Right kidney (tissue), 9 donors: ENCODE measurements around the gene SLC35A3.
"Not testable (repeated sequence)": the region's sequence is repeated elsewhere in the genome, so short reads cannot be mapped to it uniquely, and the experiment has no call there.

Source experiments
- DNase-seq: peaks from one replicate; pipeline ENCODE4 v3.0.0-alpha.2; 2016
- long read RNA-seq, 8 donors: transcript quantifications; one replicate each; lab custom pipeline, GENCODE V29; 2026

Gene SLC35A3
- long read RNA-seq, donor 1, full-length matches to known transcripts: 6 of 6 reads
- long read RNA-seq, donor 1, partial matches to known transcripts: 0 of 6 reads
- long read RNA-seq, donor 1, other reads (novel, unspliced or antisense): 0 of 6 reads
- long read RNA-seq, donor 2, full-length matches to known transcripts: 3 of 3 reads
- long read RNA-seq, donor 2, partial matches to known transcripts: 0 of 3 reads
- long read RNA-seq, donor 2, other reads (novel, unspliced or antisense): 0 of 3 reads
- long read RNA-seq, donor 3, full-length matches to known transcripts: 4 of 11 reads
- long read RNA-seq, donor 3, partial matches to known transcripts: 7 of 11 reads
- long read RNA-seq, donor 3, other reads (novel, unspliced or antisense): 0 of 11 reads
- long read RNA-seq, donor 4, full-length matches to known transcripts: 5 of 5 reads
- long read RNA-seq, donor 4, partial matches to known transcripts: 0 of 5 reads
- long read RNA-seq, donor 4, other reads (novel, unspliced or antisense): 0 of 5 reads
- long read RNA-seq, donor 5, full-length matches to known transcripts: 4 of 4 reads
- long read RNA-seq, donor 5, partial matches to known transcripts: 0 of 4 reads
- long read RNA-seq, donor 5, other reads (novel, unspliced or antisense): 0 of 4 reads
- long read RNA-seq, donor 6, full-length matches to known transcripts: 6 of 6 reads
- long read RNA-seq, donor 6, partial matches to known transcripts: 0 of 6 reads
- long read RNA-seq, donor 6, other reads (novel, unspliced or antisense): 0 of 6 reads
- long read RNA-seq, donor 7, full-length matches to known transcripts: 14 of 14 reads
- long read RNA-seq, donor 7, partial matches to known transcripts: 0 of 14 reads
- long read RNA-seq, donor 7, other reads (novel, unspliced or antisense): 0 of 14 reads
- long read RNA-seq, donor 8, full-length matches to known transcripts: 5 of 5 reads
- long read RNA-seq, donor 8, partial matches to known transcripts: 0 of 5 reads
- long read RNA-seq, donor 8, other reads (novel, unspliced or antisense): 0 of 5 reads

DNA sequence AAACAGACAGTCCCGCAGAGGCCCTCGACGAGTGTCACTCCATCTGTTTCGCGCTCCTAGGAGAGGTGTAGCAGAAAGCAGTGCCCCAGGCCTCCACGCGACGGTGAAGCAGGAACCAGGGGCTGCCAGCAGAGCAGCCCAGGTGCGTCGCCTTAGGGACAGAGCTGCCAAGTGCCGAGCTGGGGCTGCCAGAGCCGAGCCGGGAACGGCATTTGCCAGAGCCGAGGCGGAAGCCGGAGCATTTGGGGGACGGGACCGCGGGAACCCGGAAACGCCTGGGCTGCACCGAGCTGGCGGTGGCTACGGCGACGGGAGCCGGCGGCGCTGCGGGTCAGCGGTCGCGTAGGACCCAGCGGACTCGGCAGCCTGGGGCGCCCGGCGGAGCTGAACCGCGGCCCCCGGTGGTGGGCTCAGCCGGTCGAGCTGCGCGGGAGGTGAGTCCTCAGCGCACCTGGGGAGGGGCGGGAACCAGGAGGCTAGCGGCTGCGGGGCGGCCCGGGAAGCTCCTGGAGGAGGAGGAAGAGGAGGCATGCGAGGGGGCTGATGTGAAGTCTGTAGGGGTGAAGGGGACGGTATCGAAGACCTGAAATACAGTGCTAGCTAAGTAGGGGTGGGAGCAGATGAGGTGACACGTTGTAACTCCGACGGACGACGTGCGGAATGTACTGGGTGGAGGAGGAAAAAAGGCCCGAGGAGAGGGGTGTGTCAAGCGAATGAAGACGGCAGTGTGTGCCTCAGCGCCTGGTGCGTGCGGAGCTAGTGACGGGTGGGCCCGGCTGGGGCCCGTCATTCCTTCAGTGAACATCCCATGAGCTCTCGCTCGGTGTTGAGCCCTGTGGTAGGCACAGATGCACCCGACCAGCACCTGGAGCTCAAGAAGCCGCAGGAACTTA is at the start of gene SLC35A3:
TSS of gene SLC35A3 (plus strand) at position 268 of the 893 bp plus-strand sequence. CDS start 23,559 bp downstream, outside the sequence.
- DNase-seq: peak; percentile 90

- DNase-seq: no peak
These were observed 35.0 kb upstream of the SLC35A3 start for GRCh38 chr1:99934801-99935200.

- DNase-seq: no peak
These were observed 34.3 kb upstream of the SLC35A3 start for GRCh38 chr1:99935534-99935933.

DNA sequence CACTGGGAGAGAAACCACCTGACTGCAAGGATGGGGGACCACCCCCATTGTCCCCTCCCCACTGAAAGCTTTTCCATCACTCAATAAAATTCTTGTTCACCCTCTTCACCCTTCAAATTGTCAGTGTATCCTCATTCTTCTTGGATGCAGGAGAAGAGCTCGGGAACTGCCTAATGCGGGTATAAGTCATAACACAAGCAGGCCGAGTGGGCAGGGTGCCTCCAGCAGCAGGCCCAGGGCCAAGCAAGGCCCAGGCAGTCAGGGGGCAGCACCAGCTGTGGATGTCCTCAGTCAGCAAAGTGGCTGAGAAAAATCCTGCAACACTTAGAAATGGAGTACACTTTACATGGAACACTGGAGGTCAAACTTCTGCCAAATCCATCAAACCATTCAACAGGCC is 33.7 kb upstream of the SLC35A3 start:
- no peak for DNase-seq

DNA sequence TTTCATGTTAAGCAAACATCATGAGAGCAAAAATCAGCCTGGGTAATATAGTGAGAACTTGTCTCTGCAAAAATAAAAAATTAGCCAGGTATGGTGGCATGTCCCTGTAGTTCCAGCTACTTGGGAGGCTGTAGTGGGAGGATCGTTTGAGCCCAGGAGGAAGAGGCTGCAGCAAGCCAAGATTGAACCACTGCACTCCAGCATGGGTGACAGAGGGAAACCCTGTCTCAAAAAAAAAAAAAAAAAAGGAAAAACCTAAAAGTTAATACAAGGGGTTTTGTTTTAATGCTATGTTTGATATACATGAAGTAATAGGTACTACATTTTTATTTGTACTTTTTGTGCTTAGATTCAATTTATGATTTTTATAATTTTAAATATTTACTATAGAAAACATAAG is 27.1 kb upstream of the SLC35A3 start:
- no peak for DNase-seq

DNA sequence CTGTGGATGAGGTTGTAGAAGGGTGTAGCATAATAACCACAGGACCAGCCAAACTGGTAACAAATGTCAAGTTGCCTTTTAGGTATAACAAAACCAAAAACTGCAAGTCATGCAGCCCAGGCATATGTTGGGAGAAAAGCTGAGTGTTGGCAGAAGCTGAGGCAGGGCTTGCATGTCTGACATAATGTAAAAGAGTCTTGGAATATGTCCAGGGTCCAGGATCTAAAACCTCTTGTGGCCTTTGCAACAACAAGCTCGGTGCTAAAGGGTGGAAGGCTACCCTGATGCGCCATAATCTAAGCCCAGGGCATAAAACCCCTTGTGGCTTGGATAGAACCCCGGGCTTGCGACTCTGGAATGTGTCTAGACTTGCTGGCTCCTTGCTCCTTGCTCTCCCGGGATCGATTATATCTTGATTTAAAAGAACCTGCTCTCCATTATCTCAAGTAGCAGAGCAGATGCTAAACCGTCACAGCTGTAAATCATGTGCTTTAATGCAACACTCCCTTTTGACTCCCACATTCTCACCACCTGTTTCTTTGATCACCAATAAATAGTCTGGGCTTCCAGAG is 26.5 kb upstream of the SLC35A3 start:
- DNase-seq: peak; percentile 9

- no peak for DNase-seq
These were observed 25.6 kb upstream of the SLC35A3 start for GRCh38 chr1:99944192-99944591.

- no peak for DNase-seq
These were observed 24.6 kb upstream of the SLC35A3 start for GRCh38 chr1:99945174-99945573.

- DNase-seq: no peak
These were observed 19.3 kb upstream of the SLC35A3 start for GRCh38 chr1:99950486-99950885.

DNA sequence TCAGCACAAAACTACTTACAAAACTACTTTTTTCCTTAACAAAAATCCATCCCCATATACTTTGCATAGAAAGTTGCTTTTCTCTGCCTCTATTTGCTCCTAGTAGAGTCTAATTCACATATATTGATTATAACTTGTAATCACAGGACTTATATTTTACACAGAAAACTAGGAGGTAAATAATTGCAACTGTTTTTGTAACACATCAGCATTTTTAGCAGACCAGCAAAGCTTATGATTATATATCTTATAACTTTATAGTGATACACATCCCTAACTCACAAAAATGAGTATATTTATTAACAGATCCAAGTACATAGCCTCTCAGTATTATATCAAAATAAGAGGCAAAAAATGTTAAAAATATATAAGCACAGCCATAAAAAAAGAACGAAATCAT is 17.3 kb upstream of the SLC35A3 start:
- DNase-seq: no peak

DNA sequence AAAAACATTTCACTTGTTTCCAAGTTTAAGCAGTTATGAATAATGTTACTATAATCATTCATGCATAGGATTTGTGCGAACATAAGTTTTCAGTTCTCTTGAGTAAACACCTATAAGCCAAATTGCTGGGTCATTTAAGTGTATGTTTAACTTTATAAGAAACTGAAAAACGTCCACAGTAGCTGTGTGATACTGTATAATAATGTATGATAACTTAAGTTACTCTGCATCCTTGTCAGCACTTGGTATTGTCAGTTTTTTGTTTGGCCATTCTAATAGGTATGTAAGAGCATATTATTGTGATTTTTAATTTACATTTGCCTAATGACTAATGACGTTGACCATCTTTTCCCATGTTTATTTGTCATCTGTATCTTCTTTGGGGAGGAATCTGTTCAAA is 14.4 kb upstream of the SLC35A3 start:
- no peak for DNase-seq

DNA sequence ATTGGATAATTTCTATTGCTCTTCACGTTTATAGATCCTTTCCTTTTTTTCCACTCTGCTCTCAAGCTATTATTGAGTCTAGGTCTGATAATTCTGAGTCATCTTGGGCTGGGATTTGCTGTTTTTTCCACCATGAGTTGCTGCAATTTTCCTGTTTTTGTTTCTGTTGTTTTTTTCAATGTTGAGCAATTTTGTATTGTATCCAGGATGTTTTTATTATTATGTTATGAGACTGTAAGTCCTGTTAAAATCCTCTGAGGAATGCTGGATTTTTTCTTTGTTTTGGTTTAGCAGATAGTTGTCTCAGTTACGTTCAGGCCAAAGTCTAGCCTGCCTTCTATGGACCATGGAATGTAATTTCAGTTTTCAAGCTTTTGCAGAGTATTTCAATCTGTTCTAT is 13.0 kb upstream of the SLC35A3 start:
- no peak for DNase-seq

DNA sequence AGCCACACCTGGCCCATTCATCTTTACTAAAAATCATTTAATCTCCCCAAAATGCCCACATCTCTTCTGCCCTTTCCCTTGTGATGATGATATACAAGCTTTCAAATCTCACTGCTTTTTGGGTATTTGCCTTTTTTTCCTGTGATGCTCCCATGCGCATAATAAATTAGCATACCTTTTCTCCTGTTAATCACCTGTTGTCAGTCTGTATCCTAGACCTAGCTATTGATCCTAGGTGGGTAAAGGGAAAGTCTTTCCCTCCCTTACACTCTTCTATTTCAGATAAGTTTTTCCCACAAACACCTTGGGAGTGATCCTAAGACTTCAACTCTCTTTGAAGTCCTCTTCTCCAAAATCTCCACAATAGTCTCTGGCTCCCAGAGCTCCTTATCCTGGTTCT is 12.0 kb upstream of the SLC35A3 start:
- no peak for DNase-seq

- DNase-seq: not testable (repeated sequence)
These were observed 10.5 kb upstream of the SLC35A3 start for GRCh38 chr1:99959189-99959705.

DNA sequence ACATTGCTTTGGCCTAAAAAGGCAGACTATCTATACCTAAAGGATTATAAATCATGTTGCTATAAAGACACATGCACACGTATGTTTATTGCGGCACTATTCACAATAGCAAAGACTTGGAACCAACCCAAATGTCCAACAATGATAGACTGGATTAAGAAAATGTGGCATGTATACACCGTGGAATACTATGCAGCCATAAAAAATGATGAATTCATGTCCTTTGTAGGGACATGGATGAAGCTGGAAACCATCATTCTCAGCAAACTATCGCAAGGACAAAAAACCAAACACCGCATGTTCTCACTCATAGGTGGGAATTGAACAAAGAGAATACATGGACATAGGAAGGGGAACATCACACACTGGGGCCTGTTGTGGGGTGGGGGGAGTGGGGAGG is 9.5 kb upstream of the SLC35A3 start:
- not testable (repeated sequence) for DNase-seq

DNA sequence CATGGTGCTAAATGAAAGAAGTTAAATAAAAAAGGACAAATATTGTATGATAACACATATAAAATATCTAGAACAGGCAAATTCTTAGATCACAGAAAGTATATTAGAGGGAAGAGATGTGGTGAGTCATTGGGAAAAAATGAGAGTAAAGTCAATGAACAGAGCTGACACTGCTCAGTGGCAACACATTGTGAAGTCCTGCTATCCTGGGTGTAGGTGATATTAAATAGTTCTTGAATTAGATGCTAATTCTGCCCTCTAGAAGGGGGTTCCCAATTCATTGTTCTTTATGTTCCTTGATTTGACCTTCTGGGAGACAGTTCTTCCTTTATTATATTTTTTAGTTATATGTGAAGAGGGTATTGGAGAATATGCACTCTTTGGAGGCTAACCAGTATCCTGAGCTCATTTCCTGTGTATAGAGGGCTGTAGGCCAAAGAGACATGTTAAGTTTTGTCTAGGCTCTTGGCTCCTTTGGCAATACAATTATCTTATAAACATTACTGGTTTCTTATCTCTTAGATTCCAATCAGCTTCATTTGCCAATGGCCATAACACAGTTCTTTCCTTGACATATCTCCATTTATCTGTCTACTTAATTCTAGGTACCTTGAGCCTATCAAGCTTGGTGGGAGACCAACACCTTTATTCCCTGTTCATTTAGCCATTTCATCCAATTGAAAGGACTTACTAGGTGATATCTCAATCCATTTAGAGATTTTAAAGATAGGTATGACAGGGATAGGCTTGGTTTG is 6.6 kb upstream of the SLC35A3 start:
- DNase-seq: no peak

- no peak for DNase-seq
These were observed 5.0 kb upstream of the SLC35A3 start for GRCh38 chr1:99964806-99965205.

- DNase-seq: no peak
These were observed 4.0 kb upstream of the SLC35A3 start for GRCh38 chr1:99965646-99966375.

DNA sequence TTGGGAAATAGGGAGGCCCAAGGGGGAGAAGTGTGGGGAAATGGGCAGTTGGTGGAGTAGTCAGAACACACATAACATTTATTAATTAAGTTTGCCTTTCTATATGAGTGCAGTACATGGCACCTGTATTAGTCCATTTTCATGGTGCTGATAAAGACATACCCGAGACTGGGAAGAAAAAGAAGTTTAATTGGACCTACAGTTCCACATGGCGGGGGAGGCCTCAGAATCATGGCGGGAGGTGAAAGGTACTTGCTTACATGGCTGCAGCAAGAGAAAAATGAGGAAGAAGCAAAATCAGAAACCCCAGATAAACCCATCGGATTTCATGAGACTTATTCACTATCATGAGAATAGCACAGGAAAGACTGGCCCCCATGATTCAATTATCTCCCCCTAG is 1.6 kb upstream of the SLC35A3 start:
- DNase-seq: no peak

DNA sequence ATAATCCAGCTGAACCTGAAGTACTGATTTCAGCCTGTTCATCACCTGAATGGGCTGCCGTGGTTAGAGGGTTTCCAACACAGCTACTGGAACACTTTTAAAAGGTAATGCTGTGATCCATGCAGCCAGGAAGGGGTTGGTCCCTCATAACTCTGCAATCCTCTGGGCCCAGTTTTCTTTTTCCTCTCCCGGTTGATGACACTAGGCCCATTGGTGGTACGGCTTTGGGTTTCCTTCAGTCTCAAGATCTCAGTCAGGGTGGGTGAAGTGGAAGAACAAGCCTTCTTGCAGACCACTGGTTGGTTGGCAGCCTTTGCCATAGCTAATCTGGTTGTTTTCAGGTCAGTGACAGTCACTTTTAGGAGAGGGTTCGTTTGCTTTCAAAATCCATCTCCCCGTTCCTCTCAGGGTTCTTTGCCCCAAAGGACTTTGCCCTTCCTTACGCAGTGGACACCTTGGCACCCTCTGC is 502 bp upstream of the SLC35A3 start:
- DNase-seq: no peak
